ENCODE results near the gene TGM4. TPM values are rescaled to one million over a fixed set of nuclear protein-coding genes. Genes with fewer than 3 reads are reported as not detected.

TGM4 gene
- total RNA-seq, 1 donor from 2014 or later, result not detected

- intact Hi-C loops (cut with micrococcal nuclease), result no loop called here
- DNase-seq (ENCODE audit: low spot score), result no peak
- Mint-ChIP-seq H3K27me3 (ENCODE audit: low read depth) (peaks cover 9% of the 10 kb centered on the region), H3K9me3 (peaks cover 5% of the 10 kb centered on the region), H3K4me1 (ENCODE audit: low read depth) (no peaks in the 10 kb centered on the region), H3K36me3 (ENCODE audit: low read depth) (no peaks in the 10 kb centered on the region), H3K4me3 (ENCODE audit: low read depth) (no peak overlapping the region), H3K27ac (no peak overlapping the region)
These were observed 33.2 kb downstream of the TGM4 start for GRCh38 chr3:44907612-44908011.

GRCh38 chr3:44909063-44909462, 34.7 kb downstream of the TGM4 start:
- H3K27ac Mint-ChIP-seq, result no peak overlapping the region
- no peaks in the 10 kb centered on the region for H3K36me3 Mint-ChIP-seq (ENCODE audit: low read depth)
- H3K4me3 Mint-ChIP-seq (ENCODE audit: low read depth), result no peak overlapping the region
- H3K9me3 Mint-ChIP-seq, result peaks cover 5% of the 10 kb centered on the region
- intact Hi-C loops (cut with micrococcal nuclease), result no loop called here
- peaks cover 9% of the 10 kb centered on the region for H3K27me3 Mint-ChIP-seq (ENCODE audit: low read depth)
- no peaks in the 10 kb centered on the region for H3K4me1 Mint-ChIP-seq (ENCODE audit: low read depth)
- no peak for DNase-seq (ENCODE audit: low spot score)

DNA sequence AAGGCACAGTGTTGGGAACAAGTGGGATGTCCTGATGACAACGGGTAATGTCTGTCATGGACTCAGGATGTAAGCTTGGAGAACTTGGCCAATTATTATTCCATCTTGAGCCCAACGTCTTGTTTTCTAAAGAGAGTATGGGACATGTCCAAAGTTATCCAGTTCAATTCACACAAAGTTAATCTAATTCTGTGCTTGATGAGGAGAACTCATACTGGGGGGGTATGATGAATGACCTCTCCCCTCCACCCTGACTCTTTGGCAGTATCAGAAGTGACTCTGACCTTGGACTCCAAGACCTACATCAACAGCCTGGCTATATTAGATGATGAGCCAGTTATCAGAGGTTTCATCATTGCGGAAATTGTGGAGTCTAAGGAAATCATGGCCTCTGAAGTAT, 36.3 kb downstream of the TGM4 start:
- Mint-ChIP-seq H3K4me1 (ENCODE audit: low read depth) (no peaks in the 10 kb centered on the region), H3K27me3 (ENCODE audit: low read depth) (peaks cover 9% of the 10 kb centered on the region), H3K27ac (no peak overlapping the region), H3K9me3 (peaks cover 5% of the 10 kb centered on the region), H3K4me3 (ENCODE audit: low read depth) (no peak overlapping the region), H3K36me3 (ENCODE audit: low read depth) (no peaks in the 10 kb centered on the region)
- DNase-seq (ENCODE audit: low spot score), result no peak
- intact Hi-C loops (cut with micrococcal nuclease), result loop anchor here (10.0 kb wide), 1 partner anchor 586 kb away; no protein-coding TSS in a partner anchor

GRCh38 chr3:44913868-44914468, 39.6 kb downstream of the TGM4 start:
- intact Hi-C loops (cut with micrococcal nuclease), result loop anchor here (1.0 to 10.0 kb wide), 2 partner anchors 381 to 589 kb away; no protein-coding TSS in a partner anchor
- no peaks in the 10 kb centered on the region for H3K4me1 Mint-ChIP-seq (ENCODE audit: low read depth)

DNA sequence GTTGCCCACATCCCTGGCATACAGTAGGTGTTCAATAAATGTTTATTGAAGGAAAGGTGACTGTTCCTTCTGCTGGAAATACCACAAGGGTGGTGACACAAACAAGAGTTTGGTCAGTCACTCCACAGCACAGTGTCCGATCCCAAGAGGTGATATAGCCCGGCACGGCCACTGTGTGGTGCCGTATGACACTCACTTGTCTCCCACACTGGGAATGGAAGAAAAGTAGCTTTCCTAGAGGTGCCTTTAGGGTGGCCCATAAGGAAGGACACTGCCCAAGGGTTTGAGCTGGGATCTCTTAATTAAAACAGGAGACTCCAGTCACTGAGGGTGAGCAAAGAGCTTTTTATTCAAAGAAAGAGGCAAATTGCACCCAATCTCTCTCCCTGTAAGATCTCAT, 40.5 kb downstream of the TGM4 start:
- no peak for DNase-seq (ENCODE audit: low spot score)
- H3K27me3 Mint-ChIP-seq (ENCODE audit: low read depth), result peaks cover 4% of the 10 kb centered on the region
- H3K9me3 Mint-ChIP-seq, result peaks cover 5% of the 10 kb centered on the region
- intact Hi-C loops (cut with micrococcal nuclease), result loop anchor here (1.0 to 10.0 kb wide), 2 partner anchors 382 to 590 kb away; no protein-coding TSS in a partner anchor
- no peaks in the 10 kb centered on the region for H3K36me3 Mint-ChIP-seq (ENCODE audit: low read depth)
- H3K4me3 Mint-ChIP-seq (ENCODE audit: low read depth), result no peak overlapping the region
- H3K27ac Mint-ChIP-seq, result no peak overlapping the region
- no peaks in the 10 kb centered on the region for H3K4me1 Mint-ChIP-seq (ENCODE audit: low read depth)

More at GRCh38 chr3:44913868-44914468, 39.6 kb downstream of the TGM4 start:
- peaks cover 9% of the 10 kb centered on the region for H3K27me3 Mint-ChIP-seq (ENCODE audit: low read depth)
- no peak overlapping the region for H3K27ac Mint-ChIP-seq
- DNase-seq (ENCODE audit: low spot score), result peak; percentile 36
- peaks cover 5% of the 10 kb centered on the region for H3K9me3 Mint-ChIP-seq
- H3K4me3 Mint-ChIP-seq (ENCODE audit: low read depth), result no peak overlapping the region
- H3K36me3 Mint-ChIP-seq (ENCODE audit: low read depth), result no peaks in the 10 kb centered on the region

DNA sequence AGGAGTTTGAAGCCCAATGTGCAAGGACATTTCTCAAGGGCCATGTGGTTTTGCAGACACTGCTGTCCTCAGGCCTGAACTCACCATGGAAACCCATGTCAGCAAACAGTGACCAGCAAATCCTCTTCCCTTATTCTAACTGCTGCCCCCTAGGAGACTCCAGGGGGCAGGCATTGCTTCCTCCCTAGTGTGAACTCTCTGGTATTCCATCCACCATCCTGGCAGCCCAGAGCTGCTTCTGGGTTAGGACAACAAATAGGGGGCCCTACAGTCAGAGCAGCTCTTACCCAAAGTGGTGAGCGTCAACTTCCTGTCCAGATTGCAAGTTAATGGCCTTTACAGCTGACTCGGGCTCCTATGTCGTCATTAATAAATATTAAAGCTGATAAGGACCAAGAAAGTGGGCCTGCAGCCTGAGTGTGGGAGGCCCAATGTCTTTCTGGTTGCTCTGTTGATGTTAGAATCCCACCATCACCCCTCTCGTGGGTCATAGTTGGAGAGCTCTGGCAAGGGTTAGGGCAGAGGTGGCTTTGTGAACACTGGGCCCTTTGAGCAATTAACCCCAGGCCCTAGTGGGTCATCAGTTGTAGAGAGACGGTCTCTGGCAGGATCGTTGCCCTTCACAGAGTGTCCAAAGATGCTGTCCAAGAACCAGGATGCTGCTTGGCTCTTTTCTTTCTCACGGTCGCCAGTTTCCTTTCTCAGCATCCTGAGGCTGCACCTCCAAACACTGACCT, 41.5 kb downstream of the TGM4 start:
- H3K27me3 Mint-ChIP-seq (ENCODE audit: low read depth), result no peaks in the 10 kb centered on the region
- intact Hi-C loops (cut with micrococcal nuclease), result loop anchor here (10.0 kb wide), 1 partner anchor 591 kb away; no protein-coding TSS in a partner anchor

DNA sequence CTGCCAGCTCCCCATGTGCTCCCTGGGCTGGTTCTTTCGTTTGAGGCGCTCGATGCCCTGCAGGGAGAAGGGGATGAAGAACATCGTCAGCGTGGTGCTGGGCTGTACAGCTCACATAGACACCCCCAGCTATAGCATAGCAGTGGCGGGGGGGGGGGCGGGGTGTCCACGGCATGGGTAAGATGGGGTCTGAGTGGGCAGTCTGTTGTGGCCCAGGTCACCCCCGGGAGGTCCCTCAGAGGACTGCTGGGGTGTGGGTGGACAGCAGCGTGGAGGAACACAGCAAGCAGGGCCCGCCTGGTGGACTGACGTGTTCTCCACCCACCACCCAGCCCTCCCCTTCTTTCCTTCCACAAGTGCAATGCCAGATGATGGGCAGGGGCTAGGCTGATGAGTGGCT, 43.7 kb downstream of the TGM4 start:
- H3K4me1 Mint-ChIP-seq (ENCODE audit: low read depth), result no peaks in the 10 kb centered on the region
- H3K36me3 Mint-ChIP-seq (ENCODE audit: low read depth), result no peaks in the 10 kb centered on the region
- DNase-seq (ENCODE audit: low spot score), result no peak
- H3K27me3 Mint-ChIP-seq (ENCODE audit: low read depth), result no peaks in the 10 kb centered on the region
- H3K4me3 Mint-ChIP-seq (ENCODE audit: low read depth), result no peak overlapping the region
- no peak overlapping the region for H3K27ac Mint-ChIP-seq
- intact Hi-C loops (cut with micrococcal nuclease), result loop anchor here (10.0 kb wide), 1 partner anchor 593 kb away; no protein-coding TSS in a partner anchor
- no peaks in the 10 kb centered on the region for H3K9me3 Mint-ChIP-seq

More for the DNA sequence above, 41.5 kb downstream of the TGM4 start:
- H3K9me3 Mint-ChIP-seq, result peaks cover 5% of the 10 kb centered on the region
- no peak for DNase-seq (ENCODE audit: low spot score)
- no peaks in the 10 kb centered on the region for H3K36me3 Mint-ChIP-seq (ENCODE audit: low read depth)
- H3K27ac Mint-ChIP-seq, result no peak overlapping the region
- H3K4me1 Mint-ChIP-seq (ENCODE audit: low read depth), result no peaks in the 10 kb centered on the region
- no peak overlapping the region for H3K4me3 Mint-ChIP-seq (ENCODE audit: low read depth)

- Mint-ChIP-seq H3K4me3 (ENCODE audit: low read depth) (no peak overlapping the region), H3K27ac (no peak overlapping the region), H3K9me3 (no peaks in the 10 kb centered on the region), H3K4me1 (ENCODE audit: low read depth) (no peaks in the 10 kb centered on the region), H3K36me3 (ENCODE audit: low read depth) (peaks cover 2% of the 10 kb centered on the region), H3K27me3 (ENCODE audit: low read depth) (no peaks in the 10 kb centered on the region)
- no peak for DNase-seq (ENCODE audit: low spot score)
- intact Hi-C loops (cut with micrococcal nuclease), result loop anchor here (10.0 kb wide), 1 partner anchor 594 kb away; no protein-coding TSS in a partner anchor
These were observed 44.2 kb downstream of the TGM4 start for GRCh38 chr3:44918581-44918980.

DNA sequence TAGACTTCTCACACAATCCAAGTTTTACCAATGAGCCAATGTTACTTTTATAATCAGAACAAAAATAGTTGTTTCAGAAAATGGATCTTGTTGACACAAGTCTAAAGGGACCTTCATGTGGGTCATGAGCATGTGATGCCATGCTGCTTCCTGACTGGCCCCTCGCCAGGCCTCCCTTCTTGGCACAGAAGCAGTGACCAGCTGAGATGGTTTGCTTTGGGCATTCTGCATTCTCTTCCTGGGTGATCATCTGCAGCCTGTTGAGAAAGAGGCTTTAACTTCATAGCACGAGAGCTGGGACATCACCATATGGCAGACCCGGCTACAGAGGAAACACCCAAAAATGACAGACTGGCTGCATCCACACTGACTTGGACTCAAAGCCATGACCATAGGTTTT, 45.7 kb downstream of the TGM4 start:
- Mint-ChIP-seq H3K4me1 (ENCODE audit: low read depth) (no peaks in the 10 kb centered on the region), H3K27ac (no peak overlapping the region), H3K4me3 (ENCODE audit: low read depth) (no peak overlapping the region), H3K9me3 (no peaks in the 10 kb centered on the region), H3K36me3 (ENCODE audit: low read depth) (peaks cover 4% of the 10 kb centered on the region), H3K27me3 (ENCODE audit: low read depth) (no peaks in the 10 kb centered on the region)
- no peak for DNase-seq (ENCODE audit: low spot score)
- intact Hi-C loops (cut with micrococcal nuclease), result no loop called here

GRCh38 chr3:44923632-44924456, 49.4 kb downstream of the TGM4 start:
- no peak for DNase-seq (ENCODE audit: low spot score)
- intact Hi-C loops (cut with micrococcal nuclease), result no loop called here
- Mint-ChIP-seq H3K9me3 (no peaks in the 10 kb centered on the region), H3K4me1 (ENCODE audit: low read depth) (no peaks in the 10 kb centered on the region), H3K36me3 (ENCODE audit: low read depth) (peaks cover 22% of the 10 kb centered on the region), H3K27me3 (ENCODE audit: low read depth) (no peaks in the 10 kb centered on the region), H3K4me3 (ENCODE audit: low read depth) (no peak overlapping the region), H3K27ac (no peak overlapping the region)

DNA sequence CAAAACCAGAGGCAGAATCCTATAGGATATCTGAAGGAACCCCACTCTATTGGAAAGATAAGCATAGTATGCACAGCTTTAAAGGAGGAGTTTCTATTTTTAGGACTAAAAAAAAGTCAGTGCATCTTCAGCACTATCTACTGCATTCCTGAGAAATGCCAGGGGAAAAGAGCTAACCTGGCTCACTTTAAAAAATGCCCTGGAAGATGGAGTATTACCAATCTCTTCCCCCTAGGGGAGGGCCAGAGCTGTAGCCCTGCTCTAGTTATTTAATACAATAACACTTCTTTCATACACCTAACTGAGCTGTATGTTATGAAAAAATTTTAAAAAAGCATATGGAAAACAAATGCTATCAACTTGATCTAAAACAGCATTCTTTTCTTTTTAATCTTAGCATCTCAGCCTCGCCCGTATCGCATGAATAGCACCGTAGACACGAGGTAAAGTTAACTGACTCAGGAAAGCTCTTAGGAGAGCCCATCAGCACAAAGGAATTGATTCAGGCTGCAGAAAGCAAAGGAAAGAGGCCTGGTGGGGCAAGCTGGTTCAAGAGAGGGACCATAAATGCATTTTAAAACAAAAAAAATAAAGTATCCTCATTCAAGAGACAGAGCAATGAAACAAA, 50.2 kb downstream of the TGM4 start:
- Mint-ChIP-seq H3K36me3 (ENCODE audit: low read depth) (peaks cover 22% of the 10 kb centered on the region), H3K9me3 (no peaks in the 10 kb centered on the region), H3K27me3 (ENCODE audit: low read depth) (no peaks in the 10 kb centered on the region), H3K27ac (no peak overlapping the region), H3K4me1 (ENCODE audit: low read depth) (no peaks in the 10 kb centered on the region), H3K4me3 (ENCODE audit: low read depth) (no peak overlapping the region)
- intact Hi-C loops (cut with micrococcal nuclease), result no loop called here
- no peak for DNase-seq (ENCODE audit: low spot score)

DNA sequence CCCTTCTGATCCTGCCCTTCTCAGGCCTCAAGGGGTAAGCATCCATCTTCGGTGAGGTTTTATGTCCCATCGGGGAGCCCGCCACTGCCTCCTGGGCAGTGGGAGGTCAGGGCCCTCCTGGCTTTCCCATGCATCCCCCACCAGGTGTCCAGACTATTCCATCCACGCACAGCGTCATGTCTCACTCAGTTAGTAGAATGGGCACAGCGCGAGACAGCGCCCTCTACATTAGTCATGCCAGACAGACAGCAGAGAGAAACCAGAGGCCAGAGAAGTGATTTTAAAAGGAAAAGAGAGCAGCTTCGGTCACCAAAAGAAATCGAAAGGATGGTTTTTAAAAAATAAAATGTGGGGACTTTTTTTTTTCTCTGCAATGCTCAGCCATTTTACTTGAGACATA, 51.8 kb downstream of the TGM4 start:
- Mint-ChIP-seq H3K9me3 (no peaks in the 10 kb centered on the region), H3K36me3 (ENCODE audit: low read depth) (peaks cover 22% of the 10 kb centered on the region), H3K4me1 (ENCODE audit: low read depth) (no peaks in the 10 kb centered on the region), H3K27ac (no peak overlapping the region), H3K27me3 (ENCODE audit: low read depth) (no peaks in the 10 kb centered on the region), H3K4me3 (ENCODE audit: low read depth) (no peak overlapping the region)
- DNase-seq (ENCODE audit: low spot score), result no peak
- intact Hi-C loops (cut with micrococcal nuclease), result no loop called here

All from activated T-helper 2 cell treated with anti-CD3 and anti-CD28 coated beads, Interferon-gamma antibody, Interleukin-2, Interleukin-4, amounts not matched to agents 10 μg/mL and 5 μg/mL and 100 μg/mL, durations not matched to agents 14 hours and 24 hours and 36 hours (primary cell).